SK-N-SH (cell line): ENCODE data around the gene SAP30BP. TPM values are rescaled to one million over a fixed set of nuclear protein-coding genes. Genes with fewer than 3 reads are reported as not detected.

Experiments
- CTCF ChIA-PET: fragments of 300-600, 350-600 bp; formaldehyde crosslinking; extraction: SDS; loops from one replicate; lab custom pipeline; 2021; lab: Yijun Ruan, JAX
- POLR2A ChIA-PET: fragments of 350-600 bp; sonication (Branson Sonifier 250); formaldehyde crosslinking; extraction: SDS; loops from one replicate; lab custom pipeline; 2020; ENCODE audit warnings: antibody characterized with exemption, inconsistent platforms; lab: Yijun Ruan, JAX
- DNase-seq: peaks from one replicate; pipeline ENCODE4 v3.0.0; 2012
- H2AFZ ChIP-seq: fragments of 200-600 bp; sonication (generic); 2 replicates; pipeline ENCODE4 v1.8.1; 2016; ENCODE audit warnings: antibody characterized with exemption, mild to moderate bottlenecking, low read depth
- H3F3A ChIP-seq: fragments of 200-600 bp; sonication (generic); replicated peaks from 2 replicates; pipeline ENCODE3; 2016; ENCODE audit warnings: antibody characterized with exemption, mild to moderate bottlenecking; ENCODE audit not compliant: insufficient read depth
- H3K27ac ChIP-seq, 2 experiments: fragments of 200-500 bp in 1 of 2; fragments of 200-600 bp in 1 of 2; sonication (Bioruptor generic) in 1 of 2; sonication (generic), shearing (Covaris generic) in 1 of 2; 2 replicates each; pipeline versions ENCODE4 v1.5.1 to v1.6.1; 2014 to 2016; ENCODE audit warnings: low read depth in 2 of 2, inconsistent platforms in 1 of 2, low read length in 1 of 2, mild to moderate bottlenecking in 1 of 2, mixed read lengths in 1 of 2
- H3K27me3 ChIP-seq: fragments of 200-600 bp; sonication (generic), shearing (Covaris generic); 2 replicates; pipeline ENCODE4 v1.6.1; 2016; ENCODE audit warnings: mixed run types; ENCODE audit not compliant: insufficient read depth
- H3K36me3 ChIP-seq, 2 experiments: fragments of 200-500 bp in 1 of 2; fragments of 200-600 bp in 1 of 2; sonication (Bioruptor generic) in 1 of 2; sonication (generic) in 1 of 2; replicated peaks in 1 of 2; 2 replicates each; pipeline versions ENCODE3 to v1.5.1; 2014 to 2016; ENCODE audit warnings: low read length in 1 of 2, mild to moderate bottlenecking in 1 of 2; ENCODE audit not compliant: insufficient read depth in 2 of 2, control insufficient read depth in 1 of 2
- H3K4me1 ChIP-seq, 2 experiments: fragments of 200-500 bp in 1 of 2; fragments of 200-600 bp in 1 of 2; sonication (Bioruptor generic) in 1 of 2; sonication (generic), shearing (Covaris generic) in 1 of 2; 2 replicates each; pipeline versions ENCODE4 v1.5.1 to v1.6.1; 2014 to 2016; ENCODE audit warnings: low read depth in 1 of 2, low read length in 1 of 2, mixed run types in 1 of 2; ENCODE audit not compliant: insufficient read depth in 2 of 2, control insufficient read depth in 1 of 2
- H3K4me2 ChIP-seq: fragments of 200-600 bp; sonication (generic), shearing (Covaris generic); 2 replicates; pipeline ENCODE4 v1.6.1; 2017; ENCODE audit warnings: mixed run types
- H3K4me3 ChIP-seq, 2 experiments: fragments of 200-500 bp in 1 of 2; fragments of 200-600 bp in 1 of 2; sonication (Bioruptor generic) in 1 of 2; sonication (generic), shearing (Covaris generic) in 1 of 2; 2 replicates each; pipeline versions ENCODE4 v1.5.1 to v1.8.1; 2014 to 2016; ENCODE audit warnings: low read depth in 2 of 2, inconsistent platforms in 1 of 2, low read length in 1 of 2, mild to moderate bottlenecking in 1 of 2, mixed read lengths in 1 of 2, moderate library complexity in 1 of 2
- H3K79me2 ChIP-seq: fragments of 200-600 bp; sonication (generic); 2 replicates; pipeline ENCODE4 v1.8.1; 2017; ENCODE audit warnings: mild to moderate bottlenecking; ENCODE audit not compliant: insufficient read depth
- H3K9ac ChIP-seq: fragments of 200-600 bp; sonication (generic); 2 replicates; pipeline ENCODE4 v1.6.1; 2017; ENCODE audit warnings: mixed run types
- H3K9me2 ChIP-seq: fragments of 200-600 bp; sonication (generic); 2 replicates; pipeline ENCODE4 v1.6.1; 2017; ENCODE audit warnings: mixed run types
- H3K9me3 ChIP-seq: fragments of 200-600 bp; sonication (generic); 2 replicates; pipeline ENCODE4 v1.6.1; 2017; ENCODE audit warnings: mixed run types, mild to moderate bottlenecking, moderate library complexity
- H4K20me1 ChIP-seq: fragments of 200-600 bp; sonication (generic); 2 replicates; pipeline ENCODE4 v1.6.1; 2017; ENCODE audit warnings: mild to moderate bottlenecking, mixed run types; ENCODE audit not compliant: insufficient read depth
- CHD2 ChIP-seq: fragments of 150-350 bp; IDR thresholded peaks from 2 replicates; pipeline ENCODE4 v1.6.1; 2018; ENCODE audit warnings: low read length; ENCODE audit not compliant: partially characterized antibody
- ELF1 ChIP-seq: IDR thresholded peaks from 2 replicates; pipeline ENCODE4 v1.4.0; 2012
- FOSL2 ChIP-seq: IDR thresholded peaks from 2 replicates; pipeline ENCODE4 v1.4.0; 2012; ENCODE audit warnings: low read depth, mild to moderate bottlenecking, moderate library complexity, borderline replicate concordance
- FOXJ3 ChIP-seq: sonication (generic); formaldehyde crosslinking; IDR thresholded peaks from 2 replicates; pipeline ENCODE4 v1.5.1; 2020; ENCODE audit warnings: mild to moderate bottlenecking, missing genetic modification reagents
- JUND ChIP-seq: IDR thresholded peaks from 2 replicates; pipeline ENCODE4 v1.4.0; 2012
- MXI1 ChIP-seq: IDR thresholded peaks from 2 replicates; pipeline ENCODE4 v1.6.1; 2012; ENCODE audit warnings: mild to moderate bottlenecking, low read depth, low read length, improper control_type of control experiment
- NRF1 ChIP-seq: IDR thresholded peaks from 2 replicates; pipeline ENCODE4 v1.6.1; 2012; ENCODE audit warnings: low read depth, mild to moderate bottlenecking, low read length
- RFX5 ChIP-seq: IDR thresholded peaks from 2 replicates; pipeline ENCODE4 v1.6.1; 2012; ENCODE audit warnings: mild to moderate bottlenecking, improper control_type of control experiment, low read length
- SMC3 ChIP-seq: IDR thresholded peaks from 2 replicates; pipeline ENCODE4 v1.6.1; 2012; ENCODE audit warnings: low read depth, low read length, improper control_type of control experiment
- TAF1 ChIP-seq: IDR thresholded peaks from 2 replicates; pipeline ENCODE4 v1.6.1; 2012; ENCODE audit warnings: low read depth, mild to moderate bottlenecking, low read length, moderate library complexity, borderline replicate concordance
- TCF12 ChIP-seq: IDR thresholded peaks from 2 replicates; pipeline ENCODE4 v1.4.0; 2012
- WGBS: methylation state at CpG from one replicate; pipeline ENCODE4 v1.1.6; 2017; ENCODE audit warnings: low lambda C conversion rate; 5-methylcytosine and 5-hydroxymethylcytosine counted together
- polyA plus RNA-seq, 3 experiments: library from polyadenylated mRNA; depleted of rRNA; stranded (reverse); fragments of >200 nt; gene quantifications; 2 replicates each; pipeline ENCODE4 v1.2.3, GENCODE V29; 2012
- TF ChIP-seq, protein P1 (sequence below): IDR thresholded peaks from 2 replicates; pipeline ENCODE4 v1.4.0; 2012; ENCODE audit warnings: low read depth

SAP30BP gene
- polyA plus RNA-seq, 1 of the 3 experiments (the other 2 are of a cell fraction), result 158 TPM

DNA sequence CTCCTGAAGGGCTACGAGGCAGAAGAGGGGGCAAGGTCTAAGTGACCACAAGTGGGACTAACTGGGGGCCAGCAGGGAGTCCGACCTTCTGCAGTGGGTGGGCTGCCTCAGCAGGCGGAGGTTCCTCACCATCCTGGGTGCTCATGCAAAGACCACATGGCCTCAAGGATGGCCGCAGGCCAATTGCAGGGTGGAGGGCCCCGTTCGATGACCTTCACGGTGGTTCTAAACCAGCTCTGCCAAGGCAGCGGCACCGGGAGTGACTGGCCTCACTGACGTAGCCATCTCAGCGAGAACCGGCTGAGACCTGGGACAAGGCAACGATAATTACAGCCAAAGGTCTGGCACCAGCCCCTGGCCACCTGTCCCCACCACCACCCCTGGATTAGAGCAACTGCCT lies 28.2 kb upstream of the SAP30BP start:
- no peaks in the 10 kb centered on the region for H3F3A ChIP-seq
- WGBS, result 95% methylated on average over 13 of the region's 13 CpGs

DNA sequence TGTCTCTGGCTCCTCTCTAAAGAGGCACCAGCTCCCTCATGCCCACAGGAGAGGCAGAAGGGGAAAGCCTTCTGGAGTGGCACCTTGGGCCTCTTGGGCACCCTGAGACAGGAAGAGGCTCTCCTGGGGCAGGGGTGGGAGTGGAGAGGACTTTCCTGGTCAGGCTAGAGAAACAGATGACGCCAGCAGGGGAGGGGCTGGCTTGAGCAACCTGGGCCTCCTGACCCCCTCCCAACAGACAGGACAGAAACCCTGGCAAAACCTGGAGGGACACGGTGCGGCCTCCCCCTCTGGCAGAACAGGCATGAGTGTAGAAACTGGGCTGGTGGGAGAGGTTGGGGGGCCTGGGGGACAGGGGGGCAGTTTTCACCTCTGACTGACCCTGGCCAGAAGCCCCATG lies 27.8 kb upstream of the SAP30BP start:
- Histone ChIP-seq H3K9me2 (no peaks in the 10 kb centered on the region), H3K79me2 (no peaks in the 10 kb centered on the region), H3K36me3 (peaks cover 0 to 46% of the 10 kb centered on the region in 2 experiments), H2AFZ (no peak overlapping the region), H3K4me1 (peaks cover 0 to under 1% of the 10 kb centered on the region in 2 experiments; a peak in 3 of 4 replicates), H3K27me3 (no peaks in the 10 kb centered on the region), H3K4me3 (no peak overlapping the region), H3F3A (no peaks in the 10 kb centered on the region), H4K20me1 (no peaks in the 10 kb centered on the region), H3K9me3 (no peaks in the 10 kb centered on the region), H3K27ac (no peak overlapping the region), H3K9ac (no peak overlapping the region), H3K4me2 (no peak overlapping the region)
- no peak for TF ChIP-seq RFX5
- no peak for TF ChIP-seq ELF1
- no peak for TF ChIP-seq NRF1
- no peak for TF ChIP-seq FOXJ3
- no peak for TF ChIP-seq CHD2
- TF ChIP-seq TCF12, result no peak
- no peak for TF ChIP-seq FOSL2
- TF ChIP-seq, protein P1, sequence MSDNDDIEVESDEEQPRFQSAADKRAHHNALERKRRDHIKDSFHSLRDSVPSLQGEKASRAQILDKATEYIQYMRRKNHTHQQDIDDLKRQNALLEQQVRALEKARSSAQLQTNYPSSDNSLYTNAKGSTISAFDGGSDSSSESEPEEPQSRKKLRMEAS, result no peak
- no peak for TF ChIP-seq TAF1
- DNase-seq, result no peak
- 100% methylated on average over 1 of the region's 3 CpGs for WGBS
- CTCF ChIA-PET, result interaction anchor here (28.6 to 37.9 kb wide), 3 partner anchors 8 to 112 kb away, joined by 1189 to 1370 read pairs (median 1189); partner anchors contain the start of genes GALK1 and SMIM5
- POLR2A ChIA-PET, result no interaction called here

More for the DNA sequence above, 28.2 kb upstream of the SAP30BP start:
- Histone ChIP-seq H3K9ac (no peak overlapping the region), H2AFZ (no peak overlapping the region), H3K4me2 (no peak overlapping the region), H3K9me2 (no peaks in the 10 kb centered on the region), H3K4me3 (no peak overlapping the region), H3K27me3 (no peaks in the 10 kb centered on the region), H3K27ac (no peak overlapping the region), H4K20me1 (peaks cover 4% of the 10 kb centered on the region; the same call in 1 of the 2 replicates), H3K36me3 (peaks cover 0 to 46% of the 10 kb centered on the region in 2 experiments), H3K4me1 (peaks cover 3 to 5% of the 10 kb centered on the region in 2 experiments; a peak in 3 of 4 replicates), H3K9me3 (no peaks in the 10 kb centered on the region), H3K79me2 (no peaks in the 10 kb centered on the region)
- ChIA-PET POLR2A (interaction anchor here (1.1 kb wide), 1 partner anchor 8 kb away, joined by 3 read pairs; no protein-coding TSS in a partner anchor), CTCF (interaction anchor here (1.7 to 37.9 kb wide), 4 partner anchors 8 to 112 kb away, joined by 10 to 1370 read pairs (median 1189); partner anchors contain the start of genes GALK1 and SMIM5)
- no peak for DNase-seq
- TF ChIP-seq MXI1 (no peak), JUND (no peak)

DNA sequence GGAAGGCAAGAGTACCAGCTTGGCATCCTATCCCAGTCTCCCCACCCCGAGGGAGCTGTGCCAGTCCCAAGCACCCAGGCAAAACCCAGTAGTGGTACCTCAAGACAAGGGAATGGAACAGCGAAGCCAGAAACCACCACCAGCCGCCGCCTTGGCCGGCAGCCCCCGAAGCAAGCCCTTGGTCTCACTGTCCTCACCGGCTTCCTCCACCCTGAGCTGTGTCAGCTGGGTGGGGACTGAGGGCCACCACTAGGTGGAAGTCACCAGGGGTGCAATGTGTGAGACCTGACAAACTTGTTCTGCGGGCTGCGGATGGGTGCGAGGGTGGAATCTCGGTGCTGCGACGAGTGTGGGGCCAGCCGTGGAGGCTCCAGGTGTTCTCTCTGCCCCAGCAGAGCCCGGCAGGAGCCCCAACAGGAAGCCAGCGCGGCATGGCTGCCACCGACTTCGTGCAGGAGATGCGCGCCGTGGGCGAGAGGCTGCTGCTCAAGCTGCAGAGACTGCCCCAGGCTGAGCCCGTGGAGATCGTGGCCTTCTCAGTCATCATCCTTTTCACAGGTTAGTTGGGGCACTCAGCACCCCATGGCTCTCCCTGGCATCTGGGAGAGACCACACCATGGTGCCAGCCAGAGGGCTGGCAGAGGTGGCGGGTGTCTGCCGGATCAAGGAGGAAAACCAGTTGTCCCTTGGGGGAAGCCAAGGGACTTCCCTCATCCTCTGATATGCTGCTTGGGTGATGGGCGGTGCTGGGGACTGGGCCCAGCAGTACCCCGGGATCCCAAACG lies 27.2 kb upstream of the SAP30BP start:
- Histone ChIP-seq H3K27me3 (no peaks in the 10 kb centered on the region), H3K79me2 (no peaks in the 10 kb centered on the region), H3K4me2 (no peak overlapping the region), H3K27ac (no peak overlapping the region), H3K36me3 (peaks cover 0 to 48% of the 10 kb centered on the region in 2 experiments), H3K9ac (no peak overlapping the region), H3K9me3 (no peaks in the 10 kb centered on the region), H3K9me2 (no peaks in the 10 kb centered on the region), H3K4me1 (no peaks in the 10 kb centered on the region; a peak in 1 of 4 replicates), H3F3A (no peaks in the 10 kb centered on the region), H2AFZ (no peak overlapping the region), H3K4me3 (no peak overlapping the region), H4K20me1 (no peaks in the 10 kb centered on the region)
- no peak for DNase-seq
- 92% methylated on average over 30 of the region's 30 CpGs for WGBS
- CTCF ChIA-PET, result interaction anchor here (28.6 to 37.9 kb wide), 3 partner anchors 7 to 111 kb away, joined by 1189 to 1370 read pairs (median 1189); partner anchors contain the start of genes GALK1 and SMIM5
- POLR2A ChIA-PET, result no interaction called here
- TF ChIP-seq SMC3, result no peak
